Activated CD8-positive, alpha-beta T cell treated with anti-CD3 and anti-CD28 coated beads for 36 hours (primary cell): Measurements from ENCODE around the gene SAMD8. TPM values are rescaled to one million over a fixed set of nuclear protein-coding genes. Genes with fewer than 3 reads are reported as not detected.

Experiments used
- ATAC-seq: fragments of 200-7000 bp; cut with Tn5 transposase; one replicate; pipeline ENCODE4 v1.10.0; 2021; ENCODE audit warnings: mild to moderate bottlenecking, moderate library complexity
- CTCF ChIA-PET: fragments of 350-600 bp; sonication (Branson Sonifier 250); formaldehyde crosslinking; loops from one replicate; lab custom pipeline; 2021; ENCODE audit warnings: antibody characterized with exemption; lab: Charles Lee
- POLR2A ChIA-PET: fragments of 350-600 bp; sonication (Branson Sonifier 250); formaldehyde crosslinking; loops from one replicate; lab custom pipeline; 2021; ENCODE audit warnings: antibody characterized with exemption; lab: Charles Lee
- DNase-seq: peaks from one replicate; pipeline ENCODE4 v3.0.0-alpha.2; 2020
- H3K27ac Mint-ChIP-seq: one replicate; pipeline ENCODE4 v1.8.0; 2021; ENCODE audit warnings: mild to moderate bottlenecking, mixed read lengths
- H3K27me3 Mint-ChIP-seq: one replicate; pipeline ENCODE4 v1.8.0; 2021; ENCODE audit warnings: mixed read lengths
- H3K36me3 Mint-ChIP-seq: one replicate; pipeline ENCODE4 v1.8.0; 2021; ENCODE audit warnings: low read depth, mixed read lengths
- H3K4me1 Mint-ChIP-seq: one replicate; pipeline ENCODE4 v1.8.0; 2021; ENCODE audit warnings: low read depth, mixed read lengths
- H3K4me3 Mint-ChIP-seq: one replicate; pipeline ENCODE4 v1.8.0; 2021; ENCODE audit warnings: mild to moderate bottlenecking, moderate library complexity, mixed read lengths
- H3K9me3 Mint-ChIP-seq: one replicate; pipeline ENCODE4 v1.8.0; 2021; ENCODE audit warnings: mixed read lengths
- CTCF ChIP-seq: fragments of 200-600 bp; IDR thresholded peaks from one replicate; pipeline ENCODE4 v1.8.0; 2022; ENCODE audit warnings: antibody characterized with exemption, mild to moderate bottlenecking
- intact Hi-C: fragments of 100-400 bp; cut with micrococcal nuclease; formaldehyde crosslinking; loops from one replicate; pipeline ENCODE4 v1.10.0; 2022
- total RNA-seq, 2 experiments: library from RNA; stranded (reverse); gene quantifications; one replicate each; pipeline ENCODE4 v1.2.3, GENCODE V29; 2021

SAMD8 gene
- total RNA-seq, 2 experiments from 2014 or later = 21.9 to 23.7 TPM

GRCh38 chr10:75102830-75103673, 8.4 kb upstream of the SAMD8 start:
- ATAC-seq (no peak), DNase-seq (no peak)
- H3K27me3 Mint-ChIP-seq = no peaks in the 10 kb centered on the region
- H3K27ac Mint-ChIP-seq = no peak overlapping the region
- H3K4me1 Mint-ChIP-seq = peaks cover 7% of the 10 kb centered on the region
- CTCF ChIA-PET = interaction anchor here (0.7 to 2.7 kb wide), 2 partner anchors 859 to 1163 kb away, joined by 3 to 7 read pairs; no protein-coding TSS in a partner anchor
- POLR2A ChIA-PET = interaction anchor here (1.2 kb wide), 1 partner anchor 259 kb away, joined by 3 read pairs; no protein-coding TSS in a partner anchor
- H3K9me3 Mint-ChIP-seq = no peaks in the 10 kb centered on the region
- H3K4me3 Mint-ChIP-seq = no peak overlapping the region
- TF ChIP-seq CTCF = no peak
- intact Hi-C loops = loop anchor here (5.0 kb wide), 2 partner anchors 81 to 861 kb away; no protein-coding TSS in a partner anchor
- H3K36me3 Mint-ChIP-seq = no peaks in the 10 kb centered on the region

GRCh38 chr10:75103881-75104686, 7.4 kb upstream of the SAMD8 start:
- ChIA-PET POLR2A (interaction anchor here (1.2 kb wide), 1 partner anchor 260 kb away, joined by 3 read pairs; no protein-coding TSS in a partner anchor), CTCF (interaction anchor here (1.7 to 2.7 kb wide), 2 partner anchors 106 to 860 kb away, joined by 5 to 7 read pairs; partner anchors contain the start of gene VDAC2)
- no peak overlapping the region for H3K4me3 Mint-ChIP-seq
- DNase-seq (no peak), ATAC-seq (no peak)
- no peak for TF ChIP-seq CTCF
- H3K9me3 Mint-ChIP-seq = no peaks in the 10 kb centered on the region
- peaks cover 9% of the 10 kb centered on the region for H3K4me1 Mint-ChIP-seq
- no peaks in the 10 kb centered on the region for H3K36me3 Mint-ChIP-seq
- no peaks in the 10 kb centered on the region for H3K27me3 Mint-ChIP-seq
- H3K27ac Mint-ChIP-seq = no peak overlapping the region
- intact Hi-C loops = loop anchor here (5.0 kb wide), 2 partner anchors 82 to 862 kb away; no protein-coding TSS in a partner anchor

GRCh38 chr10:75104842-75105241, 6.6 kb upstream of the SAMD8 start:
- Mint-ChIP-seq H3K27me3 (no peaks in the 10 kb centered on the region), H3K4me1 (peaks cover 8% of the 10 kb centered on the region), H3K9me3 (no peaks in the 10 kb centered on the region), H3K27ac (no peak overlapping the region), H3K36me3 (no peaks in the 10 kb centered on the region), H3K4me3 (no peak overlapping the region)
- intact Hi-C loops = loop anchor here (5.0 kb wide), 2 partner anchors 83 to 863 kb away; no protein-coding TSS in a partner anchor
- DNase-seq = no peak
- no peak for ATAC-seq
- POLR2A ChIA-PET = interaction anchor here (0.6 kb wide), 1 partner anchor 407 kb away, joined by 3 read pairs; no protein-coding TSS in a partner anchor
- no peak for TF ChIP-seq CTCF
- CTCF ChIA-PET = interaction anchor here (1.7 kb wide), 1 partner anchor 105 kb away, joined by 5 read pairs; the partner anchor contains the start of gene VDAC2

GRCh38 chr10:75105576-75106197, 5.8 kb upstream of the SAMD8 start:
- Mint-ChIP-seq H3K4me1 (peaks cover 14% of the 10 kb centered on the region), H3K36me3 (no peaks in the 10 kb centered on the region), H3K9me3 (no peaks in the 10 kb centered on the region), H3K4me3 (no peak overlapping the region), H3K27me3 (no peaks in the 10 kb centered on the region), H3K27ac (no peak overlapping the region)
- intact Hi-C loops = no loop called here
- ChIA-PET POLR2A (no interaction called here), CTCF (interaction anchor here (1.0 to 2.5 kb wide), 4 partner anchors 82 to 130 kb away, joined by 3 to 6 read pairs (median 4); partner anchors contain the start of genes COMTD1 and VDAC2)
- no peak for TF ChIP-seq CTCF
- DNase-seq = no peak
- ATAC-seq = no peak
